Measurements from ENCODE around the gene SMARCA5.

SMARCA5 gene

GRCh38 chr4:143539670-143540023, 26.1 kb downstream of the SMARCA5 start:
- no peak for DNase-seq

DNA sequence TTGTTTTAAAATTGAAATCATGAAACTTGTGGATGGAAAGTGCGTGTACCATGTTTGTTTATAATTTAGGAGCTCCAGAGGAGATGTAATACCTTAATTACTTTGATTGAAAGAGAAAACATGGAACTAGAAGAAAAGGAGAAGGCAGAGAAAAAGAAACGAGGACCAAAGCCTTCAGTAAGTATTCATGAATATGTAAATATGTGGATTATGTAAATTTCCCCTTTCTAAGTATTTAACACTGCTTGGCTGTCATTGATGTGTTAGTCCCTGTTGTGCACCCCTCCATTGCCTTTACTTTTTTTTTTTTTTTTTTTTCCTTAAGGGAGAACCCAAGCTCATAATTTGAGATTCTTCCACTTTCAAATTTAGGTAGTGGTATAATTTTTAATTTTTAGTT, 36.4 kb downstream of the SMARCA5 start:
- no peak for DNase-seq

DNA sequence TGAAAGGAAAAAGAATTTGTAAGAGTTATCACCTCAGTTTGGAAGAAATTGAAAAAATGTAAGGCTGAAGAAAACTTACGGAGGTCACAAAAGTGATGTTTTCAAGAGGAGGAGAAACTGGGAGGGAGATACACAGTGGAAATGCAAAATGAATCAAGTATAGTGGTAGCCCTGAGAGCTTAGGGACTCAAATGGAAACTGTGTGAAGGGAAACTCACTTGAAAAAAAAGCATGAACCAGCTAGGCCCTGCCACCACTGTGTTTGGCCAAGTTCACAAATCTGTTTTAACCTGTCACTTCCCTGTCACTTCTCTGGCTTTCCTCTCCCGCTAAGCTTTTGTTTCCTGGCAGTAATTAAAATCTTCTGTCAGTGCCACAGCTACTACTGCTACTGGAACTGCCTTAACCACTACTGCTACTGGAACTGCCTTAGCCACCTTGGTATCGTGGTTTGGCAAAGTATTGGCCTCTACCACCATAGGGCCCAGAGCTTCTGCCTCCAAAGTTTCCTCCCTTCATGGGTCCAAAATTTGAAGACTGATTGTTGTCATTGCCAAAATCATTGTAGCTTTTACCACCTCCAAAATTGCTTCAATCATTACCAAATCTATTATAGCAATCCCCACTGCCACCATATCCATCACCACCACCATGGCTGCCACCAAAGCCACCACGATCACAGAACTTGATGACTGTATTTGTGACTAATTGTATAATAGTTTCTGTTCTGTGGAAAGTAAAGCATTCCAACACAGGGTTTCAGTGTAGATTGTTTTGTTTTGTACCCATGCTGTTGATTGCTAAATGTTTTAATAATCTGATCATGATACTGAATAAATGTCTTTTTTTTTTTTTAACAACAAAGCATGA, 41.5 kb downstream of the SMARCA5 start:
- DNase-seq = peak; percentile 70

- no peak for DNase-seq
Observed at GRCh38 chr4:143555676-143556075, 42.2 kb downstream of the SMARCA5 start.

DNA sequence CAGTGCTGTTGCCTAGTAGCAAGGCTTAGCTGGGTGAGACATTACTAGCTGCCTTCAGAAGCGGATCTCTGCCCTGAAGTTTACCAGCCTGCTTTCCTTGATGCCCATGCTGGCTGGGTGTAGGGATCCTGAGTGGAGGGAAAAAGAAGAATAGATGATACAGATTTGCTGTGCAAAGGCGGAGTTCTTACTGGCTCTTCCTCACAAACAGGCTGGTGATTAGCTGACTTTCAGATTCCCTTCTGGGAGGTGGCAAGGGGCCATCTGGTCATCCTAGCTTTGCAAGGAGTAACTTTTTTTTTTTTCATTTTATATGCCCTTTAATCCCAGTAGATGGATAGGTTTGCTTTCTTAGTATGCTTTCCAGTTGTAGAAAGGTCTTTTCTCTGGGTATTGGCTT, 44.8 kb downstream of the SMARCA5 start:
- no peak for DNase-seq

GRCh38 chr4:143558823-143559756, 45.6 kb downstream of the SMARCA5 start:
- no peak for DNase-seq

DNA sequence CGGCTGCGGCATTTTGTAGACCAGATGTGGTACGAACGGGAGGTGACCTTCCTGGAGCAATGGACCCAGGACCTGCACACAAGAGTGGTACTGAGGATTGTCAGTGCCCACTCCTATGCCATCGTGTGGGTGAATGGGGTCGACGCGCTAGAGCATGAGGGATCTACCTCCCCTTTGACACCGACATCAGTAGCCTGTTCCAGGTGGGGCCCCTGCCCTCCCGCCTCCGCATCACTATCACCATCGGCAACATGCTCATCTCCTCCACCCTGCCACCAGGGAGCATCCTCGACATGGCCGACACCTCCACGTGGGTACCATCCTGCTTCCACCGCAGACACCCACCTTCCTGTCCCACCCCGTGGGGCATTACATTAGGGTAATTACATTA, 46.2 kb downstream of the SMARCA5 start:
- DNase-seq = no peak

DNA sequence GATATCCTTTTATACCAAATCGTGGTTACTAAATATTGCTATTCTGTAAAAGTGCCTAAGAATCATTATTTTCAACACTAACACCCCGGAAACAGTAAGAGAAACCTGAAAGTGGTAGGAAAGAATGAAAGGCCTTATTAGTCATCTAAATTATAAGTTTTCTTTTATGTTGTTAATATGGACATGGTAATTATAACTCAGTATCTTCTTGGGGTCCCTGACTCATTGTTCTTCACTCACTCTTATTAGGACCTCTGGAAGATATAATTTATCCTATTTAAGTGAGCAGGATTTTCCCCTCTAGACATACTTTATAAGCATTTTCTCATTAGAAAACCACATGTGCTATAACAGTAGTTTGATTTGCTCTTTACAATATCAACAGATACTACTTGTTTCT, 51.0 kb downstream of the SMARCA5 start:
- no peak for DNase-seq

DNA sequence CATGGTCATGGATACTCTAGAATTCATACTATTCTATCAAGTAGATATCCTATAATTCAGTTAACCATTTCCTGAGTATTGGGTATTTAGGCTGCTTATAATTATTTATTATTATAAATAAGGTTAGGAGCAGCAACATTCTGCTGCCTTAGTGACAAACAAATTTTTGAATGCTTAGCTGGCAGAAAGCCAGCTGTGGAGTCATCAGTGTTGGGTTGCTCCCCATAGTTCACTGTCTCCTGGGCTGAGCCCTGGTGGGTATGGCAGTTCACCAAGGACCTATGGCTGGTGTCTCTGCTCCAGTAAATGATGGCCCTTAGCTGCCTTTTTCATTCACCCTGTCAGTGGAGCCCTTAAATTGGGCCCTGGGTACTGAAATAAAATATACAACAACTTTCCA, 61.8 kb downstream of the SMARCA5 start:
- no peak for DNase-seq

GRCh38 chr4:143581331-143581946, 67.9 kb downstream of the SMARCA5 start:
- no peak for DNase-seq

DNA sequence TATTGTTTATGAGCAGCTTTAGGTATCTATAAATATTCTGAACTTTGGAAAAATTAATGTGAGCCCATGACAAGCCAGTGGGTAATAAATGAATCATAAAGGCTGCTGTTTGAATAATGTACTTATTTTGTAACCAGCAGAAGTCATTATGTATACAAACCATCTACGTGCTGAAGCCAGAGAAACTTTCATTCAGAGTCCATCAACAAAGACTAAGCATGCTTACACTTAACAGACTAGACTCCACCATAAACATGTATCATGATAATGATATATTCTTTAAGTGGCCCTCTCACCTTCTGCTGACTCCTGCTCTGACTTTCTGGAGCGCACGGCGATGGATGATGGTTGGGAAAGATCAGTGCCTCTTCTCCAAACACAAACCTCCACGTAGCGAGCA, 72.0 kb downstream of the SMARCA5 start:
- DNase-seq = no peak

DNA sequence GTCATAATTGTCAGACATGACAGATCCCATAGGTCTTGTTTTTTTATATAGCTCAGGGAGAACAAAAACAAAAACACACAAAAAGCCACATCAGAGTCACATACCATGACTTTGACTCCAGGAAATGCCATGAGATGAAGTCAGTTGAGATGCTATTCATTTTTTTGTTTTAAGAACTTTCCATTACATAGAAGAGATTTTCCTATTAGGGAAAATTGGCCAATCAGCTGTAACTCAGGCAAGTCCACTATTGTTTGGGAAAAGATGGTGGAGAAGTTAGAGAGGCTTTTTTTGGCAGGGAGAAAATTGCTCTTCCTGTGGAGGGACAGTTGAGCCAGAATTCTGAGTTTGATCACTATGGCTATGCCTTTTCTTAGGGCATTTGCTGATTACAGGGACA, 72.6 kb downstream of the SMARCA5 start:
- DNase-seq = no peak

DNA sequence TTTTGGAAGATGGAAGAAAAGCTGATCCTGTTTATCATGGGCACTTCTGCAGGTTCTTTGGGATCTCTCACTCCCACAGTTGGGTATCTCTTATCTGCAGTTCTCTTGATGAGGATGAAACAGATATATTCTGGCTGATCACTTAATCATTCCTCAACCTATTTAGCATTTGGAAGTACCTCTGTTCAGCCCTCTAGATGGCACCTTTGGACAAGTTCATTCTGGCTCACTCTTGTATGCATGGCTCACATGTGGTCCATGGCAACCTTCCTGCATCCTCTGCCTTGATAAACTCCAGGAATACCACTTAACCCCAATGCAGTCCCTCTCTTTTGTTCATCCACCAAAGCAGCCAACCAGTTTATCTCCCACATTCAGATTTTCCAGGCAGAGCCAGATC, 74.2 kb downstream of the SMARCA5 start:
- DNase-seq = no peak

DNA sequence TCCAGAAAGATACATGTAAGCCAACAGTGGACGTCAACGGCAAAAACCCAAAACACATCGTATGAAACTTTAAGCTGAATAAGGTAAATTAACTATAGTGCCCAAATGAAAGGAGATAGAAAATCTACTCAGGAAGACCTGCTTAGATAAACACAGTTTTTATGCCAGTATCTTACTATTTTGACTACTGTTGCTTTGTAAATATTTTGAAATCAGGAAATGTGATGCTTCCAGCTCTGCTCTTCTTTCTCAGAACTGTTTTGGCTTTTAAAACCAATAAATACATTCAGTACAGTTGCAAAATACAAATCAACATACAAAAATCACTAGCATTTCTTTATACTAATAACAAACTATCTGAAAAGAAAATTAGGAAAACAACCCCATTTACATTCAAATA, 83.8 kb downstream of the SMARCA5 start:
- no peak for DNase-seq

- DNase-seq = no peak
Observed at GRCh38 chr4:143598816-143599215, 85.3 kb downstream of the SMARCA5 start.

DNA sequence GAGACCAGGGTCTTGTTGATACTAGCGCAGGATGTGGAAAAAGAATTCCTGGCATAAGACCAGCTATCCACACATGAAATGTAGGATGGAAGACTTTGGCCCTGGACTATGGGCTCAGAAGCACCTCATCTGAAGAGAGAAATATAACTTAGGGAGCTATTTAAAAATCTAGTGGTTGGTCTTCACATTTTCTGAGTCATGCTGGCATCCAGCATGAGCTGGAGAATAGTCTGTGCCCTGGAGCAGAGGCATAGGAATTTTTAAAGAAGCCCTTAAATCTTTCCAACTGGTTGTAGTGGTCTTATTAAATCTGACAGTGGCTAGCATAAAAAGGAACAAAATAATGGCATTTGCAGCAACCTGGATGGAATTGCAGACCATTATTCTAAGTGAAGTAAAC, 86.3 kb downstream of the SMARCA5 start:
- DNase-seq = no peak

GRCh38 chr4:143606480-143606879, 93.0 kb downstream of the SMARCA5 start:
- no peak for DNase-seq
